Loucy (cell line): ENCODE measurements around the gene TCF7.

Experiments used
- CTCF ChIP-seq: fragments of 200-600 bp; sonication (generic); conservative IDR thresholded peaks from 2 replicates; pipeline ENCODE4 v1.5.1; 2014; ENCODE audit warnings: mild to moderate bottlenecking, antibody characterized with exemption, low read length
- EZH2phosphoT487 ChIP-seq: fragments of 200-600 bp; IDR thresholded peaks from 2 replicates; pipeline ENCODE4 v1.6.1; 2018; ENCODE audit warnings: antibody characterized with exemption, mild to moderate bottlenecking, moderate library complexity, borderline replicate concordance

- TF ChIP-seq CTCF (no peak), EZH2phosphoT487 (no peak)
Measured at GRCh38 chr5:134101686-134102439, 12.6 kb upstream of the TCF7 start.
